ENCODE measurements around the gene LZTS3.
"Not testable (repeated sequence)": the region's sequence is repeated elsewhere in the genome, so short reads cannot be mapped to it uniquely, and the experiment has no call there.

The LZTS3 gene

DNA sequence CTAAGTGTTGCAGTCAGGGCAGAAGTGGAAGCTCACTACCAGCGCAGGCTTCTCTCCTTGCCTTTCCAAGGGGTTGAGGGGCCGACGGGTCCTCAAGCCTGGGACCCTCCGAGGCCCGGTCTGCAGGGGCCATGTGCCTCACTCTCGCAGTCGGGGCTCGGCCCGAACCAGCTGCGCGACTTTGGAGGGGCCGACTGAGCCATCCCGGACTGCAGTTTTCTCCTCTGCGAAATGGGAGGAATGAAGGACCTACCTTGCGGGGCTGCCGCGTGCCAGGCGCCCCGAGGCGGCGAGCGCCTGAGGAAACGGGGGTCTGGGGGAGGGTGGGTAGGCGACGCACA is 5.6 kb downstream of the LZTS3 start:
- no peak for DNase-seq (ENCODE audit: low spot score)

DNA sequence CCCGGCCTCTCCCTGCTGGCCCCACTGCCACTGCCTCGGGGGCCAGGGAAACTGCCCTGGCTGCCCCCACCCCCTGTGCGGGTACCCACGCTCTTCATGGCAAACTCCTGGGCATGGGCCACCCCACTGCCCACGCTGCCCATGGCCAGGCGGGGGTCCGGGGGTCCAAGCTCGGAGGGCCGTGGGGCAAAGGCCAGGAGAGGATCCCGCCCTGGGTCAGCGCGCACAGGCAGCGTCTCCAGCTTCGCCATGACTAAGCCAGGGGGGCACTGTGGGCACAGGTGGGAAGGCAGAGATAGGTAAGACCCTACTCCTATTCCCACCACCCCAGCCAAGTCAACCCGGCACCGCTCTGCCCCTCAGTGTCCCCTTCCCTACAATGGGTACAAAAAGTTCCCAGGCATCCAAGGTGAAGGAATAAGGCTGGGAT is 6.4 kb downstream of the LZTS3 start:
- no peak for DNase-seq (ENCODE audit: low spot score)

DNA sequence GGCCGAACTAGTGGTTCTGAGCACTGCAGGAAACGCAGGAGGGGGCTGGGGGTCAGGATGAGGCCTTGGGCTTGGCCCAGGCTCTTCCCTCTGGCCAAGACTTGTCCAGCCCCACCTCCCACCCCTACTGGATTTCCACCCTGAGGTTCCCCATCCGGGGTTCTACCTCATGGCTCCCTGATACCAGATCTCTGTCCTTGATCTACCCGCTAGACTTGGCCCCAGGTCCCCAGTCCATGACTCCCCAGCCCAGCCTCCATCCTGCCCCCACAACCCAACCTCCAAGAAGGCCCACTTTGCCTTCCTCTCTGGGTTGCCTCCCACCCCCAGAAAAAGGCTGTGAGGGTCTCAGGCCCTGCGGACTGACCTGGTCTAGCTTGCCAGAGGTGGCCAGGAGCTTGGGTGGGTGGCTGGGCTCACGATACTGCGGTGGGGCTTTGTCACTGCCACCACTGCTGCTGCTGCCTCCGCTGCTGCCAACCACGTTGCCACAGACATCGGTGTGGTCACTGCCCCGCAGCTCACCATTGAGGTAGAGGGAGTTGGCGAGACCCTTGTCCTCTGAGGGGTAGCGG is 6.9 kb downstream of the LZTS3 start:
- DNase-seq (ENCODE audit: low spot score): no peak

GRCh38 chr20:3165473-3166337 is 7.6 kb downstream of the LZTS3 start:
- no peak for DNase-seq (ENCODE audit: low spot score)

DNA sequence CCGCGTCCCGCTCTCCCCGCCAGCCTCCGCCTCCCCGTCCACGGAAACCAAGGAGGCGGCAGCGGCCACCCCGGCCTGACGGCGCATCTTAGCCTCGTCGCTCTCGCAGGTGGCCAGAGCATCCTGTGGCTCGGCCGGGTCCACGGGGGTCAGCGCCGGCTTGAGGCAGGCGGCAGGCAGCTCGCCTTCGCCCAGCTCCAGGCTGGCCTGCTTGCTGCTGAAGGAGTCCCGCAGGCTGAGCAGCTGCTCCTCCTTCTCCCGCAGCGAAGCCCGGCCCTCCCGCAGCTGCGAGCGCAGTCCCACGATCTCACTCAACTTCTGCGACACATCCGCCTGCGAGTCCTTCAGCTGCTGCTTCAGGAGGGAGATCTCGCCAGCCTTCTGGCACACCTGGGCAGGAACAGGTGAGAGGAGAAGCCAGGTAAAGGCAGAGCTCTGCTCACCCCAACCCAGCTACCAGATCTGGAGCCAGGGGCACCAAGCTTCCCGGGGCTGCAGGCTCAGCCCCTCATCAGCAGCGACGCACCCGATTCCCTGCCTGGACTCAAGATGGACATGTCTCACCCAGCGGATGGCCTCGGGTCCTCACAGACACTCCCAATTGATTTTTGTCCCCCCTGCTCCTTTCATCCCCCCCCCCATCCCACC is 8.5 kb downstream of the LZTS3 start:
- DNase-seq (ENCODE audit: low spot score): no peak

GRCh38 chr20:3164043-3164762 is 9.1 kb downstream of the LZTS3 start:
- no peak for DNase-seq (ENCODE audit: low spot score)

DNA sequence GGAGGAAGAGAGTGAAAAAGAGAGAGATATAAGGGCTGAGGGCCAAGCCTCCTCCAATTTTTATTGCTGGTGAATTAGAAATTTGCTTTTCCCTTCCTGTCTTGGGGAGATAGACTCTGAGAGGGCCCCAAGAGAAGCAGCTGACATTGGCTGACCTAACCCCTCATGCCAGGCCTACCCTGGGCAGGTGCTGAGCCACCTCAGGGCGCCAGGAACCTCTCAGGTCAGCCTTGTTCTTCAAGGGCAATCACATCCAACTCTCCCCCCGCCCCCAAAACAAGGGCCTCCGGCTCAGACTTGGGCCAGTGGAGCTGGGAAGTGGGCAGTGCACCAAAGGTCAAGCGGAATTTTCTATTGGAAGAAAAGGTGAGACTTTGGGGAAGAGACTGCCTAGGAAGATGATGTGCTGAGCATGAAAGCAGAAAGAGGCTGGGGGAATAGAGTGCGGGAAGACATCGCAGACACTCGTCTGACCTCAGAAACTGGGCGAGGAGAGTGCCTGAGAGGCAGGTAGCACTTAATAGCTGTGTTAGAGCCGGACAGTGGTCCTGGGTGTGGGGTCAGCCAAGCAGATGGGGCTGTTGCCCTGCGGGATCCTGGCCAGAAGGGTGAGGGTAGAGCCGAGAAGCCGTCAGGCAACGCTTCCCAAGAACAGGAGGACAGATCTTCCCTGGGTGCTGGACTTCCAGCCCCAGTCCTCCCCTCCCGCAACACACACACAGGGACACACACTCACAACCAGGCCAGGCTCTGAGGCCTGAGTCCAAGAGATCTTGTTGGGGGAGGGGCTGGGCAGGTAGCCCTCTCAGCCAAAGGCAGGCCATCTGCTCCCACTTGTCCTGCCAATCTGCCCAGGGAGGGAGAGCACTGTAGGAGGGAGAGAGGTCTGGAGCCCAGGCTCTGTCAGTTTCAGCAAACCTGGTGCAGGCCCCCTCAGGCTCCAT is 10.0 kb downstream of the LZTS3 start:
- DNase-seq (ENCODE audit: low spot score): no peak

DNA sequence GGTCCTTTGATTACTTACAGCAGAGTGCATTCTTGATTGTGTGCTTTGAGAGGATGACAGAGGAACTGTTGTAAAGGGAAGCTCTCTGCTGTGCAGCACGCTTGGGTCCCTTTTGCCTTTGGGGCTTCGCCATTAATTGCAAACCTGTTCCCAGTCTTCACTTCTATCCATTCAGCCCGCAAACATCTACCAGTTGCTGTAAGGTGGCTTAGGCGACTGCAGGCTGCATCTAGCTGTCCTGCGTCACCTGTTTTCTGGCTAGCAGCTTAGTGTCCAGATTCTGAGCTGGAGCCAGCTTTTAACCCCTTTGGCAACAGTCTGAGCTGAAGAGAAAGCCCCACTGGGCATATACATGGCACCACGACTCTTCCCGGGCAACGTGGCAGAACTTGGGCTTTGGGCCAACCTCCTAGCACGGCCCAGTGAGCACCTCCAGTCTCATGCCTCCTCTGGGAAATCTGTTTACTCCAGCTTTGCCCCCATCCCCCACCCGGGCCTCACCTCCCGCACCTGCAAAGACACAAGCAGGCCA is 11.2 kb downstream of the LZTS3 start:
- no peak for DNase-seq (ENCODE audit: low spot score)

GRCh38 chr20:3161316-3162079 is 11.9 kb downstream of the LZTS3 start:
- no peak for DNase-seq (ENCODE audit: low spot score)

GRCh38 chr20:3160418-3160817 is 12.9 kb downstream of the LZTS3 start:
- no peak for DNase-seq (ENCODE audit: low spot score)

GRCh38 chr20:3158968-3159431 is 14.3 kb downstream of the LZTS3 start:
- DNase-seq (ENCODE audit: low spot score): no peak

DNA sequence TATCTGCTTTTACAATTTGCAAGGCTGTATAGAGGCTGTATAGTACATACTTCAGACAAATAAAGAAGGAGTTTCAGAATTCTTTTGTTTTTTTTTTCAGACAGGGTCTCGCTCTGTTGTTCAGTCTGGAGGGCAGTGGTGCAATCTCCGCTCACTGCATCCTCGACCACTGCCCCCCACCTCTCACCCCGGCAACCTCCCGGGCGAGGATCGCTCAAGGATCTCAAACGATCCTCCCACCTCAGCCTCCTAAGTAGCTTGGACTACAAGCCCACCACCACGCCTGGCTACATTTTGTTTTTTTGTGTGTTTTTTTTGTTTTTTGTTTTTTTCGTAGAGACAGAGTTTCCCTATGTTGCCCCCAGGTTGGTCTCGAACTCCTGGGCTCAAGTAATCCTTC is 15.5 kb downstream of the LZTS3 start:
- no peak for DNase-seq (ENCODE audit: low spot score)

GRCh38 chr20:3156811-3157619 is 16.3 kb downstream of the LZTS3 start:
- DNase-seq (ENCODE audit: low spot score): no peak

DNA sequence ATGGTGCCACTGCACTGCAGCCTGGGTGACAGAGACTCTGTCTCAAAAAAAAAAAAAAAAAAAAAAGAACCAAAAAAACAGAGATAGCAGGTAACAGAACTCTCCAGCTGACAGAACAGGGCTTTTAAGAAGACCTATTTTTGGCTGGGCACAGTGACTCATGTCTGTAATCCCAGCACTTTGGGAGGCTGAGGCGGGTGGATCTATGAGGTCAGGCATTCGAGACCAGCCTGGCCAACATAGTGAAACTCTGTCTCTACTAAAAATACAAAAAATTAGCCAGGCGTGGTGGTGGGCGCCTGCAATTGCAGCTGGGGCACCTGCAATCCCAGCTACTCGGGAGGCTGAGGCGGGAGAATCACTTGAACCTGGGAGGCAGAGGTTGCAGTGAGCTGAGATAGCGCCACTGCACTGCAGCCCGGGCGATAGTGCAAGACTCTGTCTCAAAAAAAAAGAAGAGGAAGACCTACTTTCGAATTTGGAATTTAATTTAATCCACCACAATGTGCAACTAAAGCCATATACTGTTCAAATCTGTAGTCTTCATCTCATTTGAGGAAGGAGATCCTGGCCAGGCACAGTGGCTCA is 21.2 kb downstream of the LZTS3 start:
- DNase-seq (ENCODE audit: low spot score): not testable (repeated sequence)

DNA sequence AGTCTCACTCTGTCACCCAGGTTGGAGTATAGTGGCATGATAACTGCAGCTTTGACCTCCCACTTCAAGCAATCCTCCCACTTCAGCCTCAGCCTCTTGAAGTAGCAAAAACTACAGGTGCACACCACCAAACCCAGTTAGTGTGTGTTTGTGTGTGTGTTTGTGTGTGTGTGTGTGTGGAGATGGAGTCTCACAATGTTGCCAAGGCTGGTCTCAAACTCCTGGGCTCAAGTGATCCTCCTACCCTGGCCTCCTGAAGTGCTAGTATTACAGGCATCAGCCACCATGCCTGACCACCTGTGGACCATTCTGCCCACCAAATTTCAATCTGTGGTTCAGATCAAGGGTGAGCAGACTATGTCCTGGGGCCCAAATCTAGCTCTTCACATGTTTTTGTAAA is 22.4 kb downstream of the LZTS3 start:
- DNase-seq (ENCODE audit: low spot score): no peak

GRCh38 chr20:3146732-3147341 is 26.5 kb downstream of the LZTS3 start:
- DNase-seq (ENCODE audit: low spot score): no peak

- no peak for DNase-seq (ENCODE audit: low spot score)
Observed at GRCh38 chr20:3141757-3142156, 31.6 kb downstream of the LZTS3 start.

GRCh38 chr20:3137492-3137891 is 35.9 kb downstream of the LZTS3 start:
- DNase-seq (ENCODE audit: low spot score): no peak

All from globus pallidus (tissue), 1 donor.